ENCODE data around the gene NACC2. TPM values are rescaled to one million over a fixed set of nuclear protein-coding genes. Genes with fewer than 3 reads are reported as not detected.

Gene NACC2
- total and polyA plus RNA-seq, 2 donors (not counting 3 experiments of a cell fraction or from before 2014, with no cell fraction given) = 15.8 to 27.1 TPM

GRCh38 chr9:136051837-136052471 lies 43.1 kb downstream of the NACC2 start:
- Histone ChIP-seq H3K9me1 (replicated peaks; ENCODE audit: control insufficient read depth, extremely low read depth, insufficient read depth, low read length) (no peaks in the 10 kb centered on the region), H3K36me3 (ENCODE audit: control insufficient read depth in 2 of 2, extremely low read depth in 1 of 2, insufficient read depth in 2 of 2, low read length in 2 of 2) (peaks cover 3 to 4% of the 10 kb centered on the region in 2 experiments), H3K4me3 (replicated peaks in 1 of 3; ENCODE audit: insufficient read depth in 1 of 3, low read depth in 1 of 3, low read length in 3 of 3) (peak overlapping the region; percentile 49 to 66 (median 53)), H3K9me3 (replicated peaks; ENCODE audit: control insufficient read depth, insufficient read depth, low read length) (no peaks in the 10 kb centered on the region), H4K20me1 (replicated peaks; ENCODE audit: control insufficient read depth, extremely low read depth, insufficient read depth, low read length) (no peaks in the 10 kb centered on the region), H3K27me3 (ENCODE audit: control insufficient read depth in 2 of 2, insufficient read depth in 2 of 2, low read length in 2 of 2) (no peaks in the 10 kb centered on the region), H3K9ac (replicated peaks; ENCODE audit: extremely low read depth, insufficient read depth, low read length) (peak overlapping the region; percentile 63), H3K79me2 (ENCODE audit: control insufficient read depth, insufficient read depth, low read length) (peaks cover 41% of the 10 kb centered on the region), H3K4me2 (ENCODE audit: insufficient read depth, low read length) (peak overlapping the region; percentile 84), H3K27ac (ENCODE audit: insufficient read depth, low read depth, low read length) (peak overlapping the region; percentile 66), H2AFZ (ENCODE audit: low read depth, low read length) (no peak overlapping the region), H3K4me1 (ENCODE audit: control insufficient read depth, extremely low read depth, insufficient read depth, low read length) (peaks cover 33% of the 10 kb centered on the region)
- intact Hi-C loops (cut with micrococcal nuclease) (loop anchor here (1.0 to 5.0 kb wide), 6 partner anchors 41 to 143 kb away; partner anchors contain the start of genes NACC2 and TMEM250), dilution Hi-C loops (cut with MboI; ENCODE audit: extremely low pct_ligation_motif_present, low sequenced_read_pairs) (no loop called here)
- no TSS peak for BruUV-seq (replicated peaks)
- DNase-seq (ENCODE audit: low read depth, low spot score) = peak; percentile 96
- FAIRE-seq = peak; percentile 100
- POLR2A ChIA-PET = no interaction called here
- CTCF ChIA-PET = interaction anchor here (1.0 to 4.5 kb wide), 6 partner anchors 8 to 188 kb away, joined by 3 to 31 read pairs (median 6); no protein-coding TSS in a partner anchor
- TF ChIP-seq POLR2AphosphoS5 (IDR thresholded peaks at IDR 0.05; ENCODE audit: insufficient read depth, low read depth, low read length) = peak; percentile 53
- peak; percentile 86 for TF ChIP-seq JUN (IDR thresholded peaks at IDR 0.05; ENCODE audit: borderline replicate concordance, insufficient read depth, insufficient read length, low read depth)
- TF ChIP-seq FOS (IDR thresholded peaks at IDR 0.05; ENCODE audit: borderline replicate concordance, insufficient read depth, low read length) = peak; percentile 88
- TF ChIP-seq CTCF (IDR thresholded peaks at IDR 0.05; ENCODE audit: extremely low read depth in 1 of 2, insufficient read depth in 1 of 2, low read depth in 1 of 2, low read length in 2 of 2) = no peak
- TF ChIP-seq POLR2A (IDR thresholded peaks at IDR 0.05; ENCODE audit: low read depth, low read length) = peak; percentile 47
